ENCODE data around the gene DCAF12. TPM values are rescaled to one million over a fixed set of nuclear protein-coding genes. Genes with fewer than 3 reads are reported as not detected.

DCAF12 gene
- polyA plus RNA-seq, 1 donor (not counting 4 experiments of a cell fraction or from before 2014, with no cell fraction given) = 33.0 TPM

GRCh38 chr9:34093578-34093977 is 32.9 kb downstream of the DCAF12 start:
- H3K4me2 ChIP-seq (ENCODE audit: control insufficient read depth, extremely low read depth, insufficient read depth, low read depth, low read length) = no peak overlapping the region
- H3K27ac ChIP-seq (ENCODE audit: control insufficient read depth, insufficient read depth, low read length) = no peak overlapping the region
- no peak for DNase-seq (ENCODE audit: low read depth, low spot score)
- H4K20me1 ChIP-seq (ENCODE audit: control insufficient read depth, extremely low read depth, insufficient read depth, low read length) = no peaks in the 10 kb centered on the region
- H3K27me3 ChIP-seq (ENCODE audit: control insufficient read depth, extremely low read depth, insufficient read depth, low read length) = no peaks in the 10 kb centered on the region
- FAIRE-seq = no peak
- no peaks in the 10 kb centered on the region for H3K9me1 ChIP-seq (ENCODE audit: control insufficient read depth, extremely low read depth, insufficient read depth, low read length)
- TF ChIP-seq CTCF (optimal IDR thresholded peaks at IDR 0.05 in 1 of 3, IDR thresholded peaks at IDR 0.05 in 1 of 3, conservative IDR thresholded peaks at IDR 0.05 in 1 of 3; ENCODE audit: extremely low read depth in 1 of 3, insufficient read depth in 2 of 3, low read length in 3 of 3) (no peak), EZH2 (IDR thresholded peaks at IDR 0.05; ENCODE audit: low read length) (no peak)
- dilution Hi-C loops (cut with MboI; ENCODE audit: extremely low pct_ligation_motif_present, low sequenced_read_pairs) = no loop called here
- H3K79me2 ChIP-seq (ENCODE audit: control insufficient read depth, insufficient read depth, low read length) = no peaks in the 10 kb centered on the region
- H3K4me3 ChIP-seq (ENCODE audit: control insufficient read depth in 2 of 3, extremely low read depth in 1 of 3, insufficient read depth in 2 of 3, low read depth in 1 of 3, low read length in 3 of 3) = no peak overlapping the region
- H3K4me1 ChIP-seq (ENCODE audit: control insufficient read depth, extremely low read depth, insufficient read depth, low read length) = no peaks in the 10 kb centered on the region
- no peaks in the 10 kb centered on the region for H3K9me3 ChIP-seq (ENCODE audit: control insufficient read depth, low read depth, low read length)
- H2AFZ ChIP-seq (ENCODE audit: control insufficient read depth, low read length) = no peak overlapping the region
- H3K9ac ChIP-seq (ENCODE audit: control insufficient read depth, extremely low read depth, insufficient read depth, low read length) = no peak overlapping the region
- peaks cover 27 to 28% of the 10 kb centered on the region in 2 experiments for H3K36me3 ChIP-seq (ENCODE audit: control insufficient read depth in 2 of 2, extremely low read depth in 1 of 2, insufficient read depth in 2 of 2, low read length in 2 of 2)

DNA sequence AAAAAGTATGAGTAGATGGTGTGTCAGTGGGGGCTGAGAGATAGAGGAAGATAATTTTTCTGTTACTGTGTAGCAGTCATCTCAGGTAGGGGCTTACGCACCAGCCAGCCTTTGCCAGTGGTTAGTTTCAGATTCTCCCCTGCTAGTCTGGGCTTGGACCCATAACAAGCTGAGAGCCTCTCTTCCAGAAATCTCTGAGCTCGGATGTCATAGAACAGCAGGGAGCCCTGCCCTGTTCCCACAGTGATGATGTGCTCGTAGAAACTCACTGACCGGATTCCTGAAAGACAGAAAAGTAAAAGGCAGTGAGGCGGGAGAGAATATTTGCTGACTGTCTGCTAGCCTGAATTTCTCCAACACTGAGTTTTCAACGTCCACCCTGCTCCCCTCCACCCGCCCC is 37.2 kb downstream of the DCAF12 start:
- Histone ChIP-seq H2AFZ (ENCODE audit: control insufficient read depth, low read length) (no peak overlapping the region), H4K20me1 (ENCODE audit: control insufficient read depth, extremely low read depth, insufficient read depth, low read length) (no peaks in the 10 kb centered on the region), H3K4me2 (ENCODE audit: control insufficient read depth, extremely low read depth, insufficient read depth, low read depth, low read length) (no peak overlapping the region), H3K27ac (ENCODE audit: control insufficient read depth, insufficient read depth, low read length) (no peak overlapping the region), H3K79me2 (ENCODE audit: control insufficient read depth, insufficient read depth, low read length) (no peaks in the 10 kb centered on the region), H3K4me1 (ENCODE audit: control insufficient read depth, extremely low read depth, insufficient read depth, low read length) (no peaks in the 10 kb centered on the region), H3K9ac (ENCODE audit: control insufficient read depth, extremely low read depth, insufficient read depth, low read length) (no peak overlapping the region), H3K36me3 (ENCODE audit: control insufficient read depth in 2 of 2, extremely low read depth in 1 of 2, insufficient read depth in 2 of 2, low read length in 2 of 2) (peaks cover 35 to 36% of the 10 kb centered on the region in 2 experiments), H3K9me1 (ENCODE audit: control insufficient read depth, extremely low read depth, insufficient read depth, low read length) (no peaks in the 10 kb centered on the region), H3K4me3 (ENCODE audit: control insufficient read depth in 2 of 3, extremely low read depth in 1 of 3, insufficient read depth in 2 of 3, low read depth in 1 of 3, low read length in 3 of 3) (no peak overlapping the region), H3K9me3 (ENCODE audit: control insufficient read depth, low read depth, low read length) (no peaks in the 10 kb centered on the region), H3K27me3 (ENCODE audit: control insufficient read depth, extremely low read depth, insufficient read depth, low read length) (no peaks in the 10 kb centered on the region)
- dilution Hi-C loops (cut with MboI; ENCODE audit: extremely low pct_ligation_motif_present, low sequenced_read_pairs) = no loop called here
- no peak for TF ChIP-seq CTCF (optimal IDR thresholded peaks at IDR 0.05 in 1 of 3, IDR thresholded peaks at IDR 0.05 in 1 of 3, conservative IDR thresholded peaks at IDR 0.05 in 1 of 3; ENCODE audit: extremely low read depth in 1 of 3, insufficient read depth in 2 of 3, low read length in 3 of 3)
- TF ChIP-seq EZH2 (IDR thresholded peaks at IDR 0.05; ENCODE audit: low read length) = no peak
- DNase-seq (ENCODE audit: low read depth, low spot score) (no peak), FAIRE-seq (no peak)

Data from keratinocyte (primary cell).